HEK293 (cell line): ENCODE measurements around the gene SLC11A2.

ENCODE experiments used
- CTCF ChIA-PET: fragments of 350-600 bp; formaldehyde crosslinking; extraction: SDS; loops from one replicate; lab custom pipeline; 2021; ENCODE audit warnings: antibody characterized with exemption; lab: Yijun Ruan, JAX
- POLR2A ChIA-PET: fragments of 300-600 bp; formaldehyde crosslinking; extraction: SDS; loops from one replicate; lab custom pipeline; 2020; ENCODE audit warnings: antibody characterized with exemption, inconsistent platforms; lab: Yijun Ruan, JAX
- H3K27ac ChIP-seq: fragments of 200-500 bp; sonication (Bioruptor generic); 2 replicates; pipeline ENCODE4 v1.5.1; 2014; ENCODE audit warnings: low read depth, low read length, control low read depth, inconsistent platforms; ENCODE audit errors: extremely low read depth
- H3K36me3 ChIP-seq, 2 experiments: fragments of 200-500 bp in 1 of 2; sonication (Bioruptor generic) in 1 of 2; 1 replicate in 1 of 2; 2 replicates in 1 of 2; pipeline ENCODE4 v1.5.1; 2014 to 2017; ENCODE audit warnings: inconsistent platforms in 2 of 2, low read length in 2 of 2; ENCODE audit not compliant: control insufficient read depth in 2 of 2, insufficient read depth in 1 of 2
- H3K4me1 ChIP-seq: fragments of 200-500 bp; sonication (Bioruptor generic); 2 replicates; pipeline ENCODE4 v1.5.1; 2014; ENCODE audit warnings: mild to moderate bottlenecking, low read length, inconsistent platforms; ENCODE audit not compliant: control insufficient read depth, insufficient read depth
- H3K4me3 ChIP-seq: 2 replicates; pipeline ENCODE4 v1.5.1; 2011; ENCODE audit warnings: low read depth, mild to moderate bottlenecking, control low read depth, low read length, moderate library complexity
- H3K9me3 ChIP-seq: fragments of 200-500 bp; sonication (Bioruptor generic); 2 replicates; pipeline ENCODE4 v1.5.1; 2014; ENCODE audit warnings: low read depth, low read length, inconsistent platforms; ENCODE audit not compliant: control insufficient read depth, insufficient read depth
- EGR2 ChIP-seq: fragments of 450-650 bp; formaldehyde crosslinking; IDR thresholded peaks from 2 replicates; pipeline ENCODE4 v1.5.1; 2016; ENCODE audit warnings: low read depth, missing biosample characterization, missing genetic modification characterization
- FEZF1 ChIP-seq: fragments of 450-650 bp; formaldehyde crosslinking; IDR thresholded peaks from 2 replicates; pipeline ENCODE4 v1.5.1; 2016; ENCODE audit warnings: missing biosample characterization, missing genetic modification characterization
- KLF16 ChIP-seq: fragments of 450-650 bp; formaldehyde crosslinking; IDR thresholded peaks from 2 replicates; pipeline ENCODE4 v1.5.1; 2017; ENCODE audit warnings: missing biosample characterization, missing genetic modification characterization
- KLF9 ChIP-seq: fragments of 450-650 bp; formaldehyde crosslinking; IDR thresholded peaks from 2 replicates; pipeline ENCODE4 v1.5.1; 2016; ENCODE audit warnings: missing biosample characterization, missing genetic modification characterization, low read depth
- MYNN ChIP-seq: fragments of 450-650 bp; formaldehyde crosslinking; IDR thresholded peaks from 2 replicates; pipeline ENCODE4 v1.5.1; 2016; ENCODE audit warnings: missing biosample characterization, missing genetic modification characterization, borderline replicate concordance
- MZF1 ChIP-seq: fragments of 450-650 bp; formaldehyde crosslinking; IDR thresholded peaks from 2 replicates; pipeline ENCODE4 v1.5.1; 2017; ENCODE audit warnings: missing biosample characterization, missing genetic modification characterization, borderline replicate concordance
- SP3 ChIP-seq: fragments of 450-650 bp; formaldehyde crosslinking; IDR thresholded peaks from 2 replicates; pipeline ENCODE4 v1.5.1; 2016; ENCODE audit warnings: missing biosample characterization, missing genetic modification characterization
- TRIM28 ChIP-seq: IDR thresholded peaks from 2 replicates; pipeline ENCODE4 v1.6.1; 2011; ENCODE audit warnings: low read length, control low read depth, borderline replicate concordance
- ZBTB17 ChIP-seq: fragments of 450-650 bp; formaldehyde crosslinking; IDR thresholded peaks from 2 replicates; pipeline ENCODE4 v1.5.1; 2016; ENCODE audit warnings: missing biosample characterization, missing genetic modification characterization
- ZNF174 ChIP-seq: fragments of 450-650 bp; formaldehyde crosslinking; IDR thresholded peaks from 2 replicates; pipeline ENCODE4 v1.5.0; 2017; ENCODE audit warnings: missing biosample characterization, mild to moderate bottlenecking, missing genetic modification characterization
- ZNF266 ChIP-seq: fragments of 450-650 bp; formaldehyde crosslinking; IDR thresholded peaks from 2 replicates; pipeline ENCODE4 v1.5.1; 2016; ENCODE audit warnings: missing biosample characterization, missing genetic modification characterization, low read depth
- ZNF311 ChIP-seq: fragments of 450-650 bp; formaldehyde crosslinking; IDR thresholded peaks from 2 replicates; pipeline ENCODE4 v1.5.1; 2017; ENCODE audit warnings: missing biosample characterization, missing genetic modification characterization, borderline replicate concordance
- ZNF529 ChIP-seq: fragments of 450-650 bp; formaldehyde crosslinking; IDR thresholded peaks from 2 replicates; pipeline ENCODE4 v1.5.1; 2017; ENCODE audit warnings: missing genetic modification characterization, missing biosample characterization; ENCODE audit not compliant: insufficient replicate concordance
- ZNF555 ChIP-seq: fragments of 450-650 bp; formaldehyde crosslinking; conservative IDR thresholded peaks from 2 replicates; pipeline ENCODE4 v1.5.1; 2017; ENCODE audit warnings: missing biosample characterization, mild to moderate bottlenecking, missing genetic modification characterization, inconsistent platforms
- ZNF660 ChIP-seq: fragments of 450-650 bp; IDR thresholded peaks from 2 replicates; pipeline ENCODE4 v1.5.1; 2018; ENCODE audit warnings: missing biosample characterization, mild to moderate bottlenecking, missing genetic modification characterization
- TF ChIP-seq, protein P1 (sequence below): fragments of 450-650 bp; formaldehyde crosslinking; conservative IDR thresholded peaks from 2 replicates; pipeline ENCODE4 v1.5.1; 2016; ENCODE audit warnings: low read depth, missing biosample characterization, missing genetic modification characterization
- TF ChIP-seq, protein P2 (sequence below): fragments of 450-650 bp; formaldehyde crosslinking; IDR thresholded peaks from 2 replicates; pipeline ENCODE4 v1.5.1; 2016; ENCODE audit warnings: missing biosample characterization, missing genetic modification characterization
- TF ChIP-seq, protein P3 (sequence below): fragments of 450-650 bp; formaldehyde crosslinking; IDR thresholded peaks from 2 replicates; pipeline ENCODE4 v1.5.1; 2016; ENCODE audit warnings: missing biosample characterization, missing genetic modification characterization
- TF ChIP-seq, protein P4 (sequence below): fragments of 450-650 bp; formaldehyde crosslinking; conservative IDR thresholded peaks from 2 replicates; pipeline ENCODE4 v1.5.1; 2016; ENCODE audit warnings: low read depth, missing biosample characterization, missing genetic modification characterization
- TF ChIP-seq, protein P5 (sequence below): fragments of 450-650 bp; IDR thresholded peaks from 2 replicates; pipeline ENCODE4 v1.5.1; 2018; ENCODE audit warnings: missing biosample characterization, mild to moderate bottlenecking, missing genetic modification characterization

SLC11A2 gene

DNA sequence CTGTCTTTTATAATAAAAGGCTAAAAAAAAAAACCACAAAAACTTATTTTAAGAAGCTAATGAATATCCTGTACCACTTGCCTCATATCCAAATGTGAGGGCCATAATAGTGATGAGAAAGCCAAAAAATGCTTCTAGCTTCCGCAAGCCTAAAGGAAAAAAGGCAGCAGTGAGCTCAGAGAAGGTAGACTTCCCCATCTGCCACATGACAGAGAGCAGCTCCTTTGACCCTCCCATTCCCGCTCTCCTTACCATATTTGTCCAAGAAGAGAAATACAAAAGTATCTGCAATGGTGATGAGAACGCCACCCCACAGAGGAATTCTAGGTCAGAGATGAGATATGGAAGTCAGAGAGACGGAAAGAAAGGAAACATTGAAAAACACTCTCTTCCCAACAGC, 27.1 kb downstream of the SLC11A2 start (continued):
- TF ChIP-seq TRIM28 = no peak

DNA sequence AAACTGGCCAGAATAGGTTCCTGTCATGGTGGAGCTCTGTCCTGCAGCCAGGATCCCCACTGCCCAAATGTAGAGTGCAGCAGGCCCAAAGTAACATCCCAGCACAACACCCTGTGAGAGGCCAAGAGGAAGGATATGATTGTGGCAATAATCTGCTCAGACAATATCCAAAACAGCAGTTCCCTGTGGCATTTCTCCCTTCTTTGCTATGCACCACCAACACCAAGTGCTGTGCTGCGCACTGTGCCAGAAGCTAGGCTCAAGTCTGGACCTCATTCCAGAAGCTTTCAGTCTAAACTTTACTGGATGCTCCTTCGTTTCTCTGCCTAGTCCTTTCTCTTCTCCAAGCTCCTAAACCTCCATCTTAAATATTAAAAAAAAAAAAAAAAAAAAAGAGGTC, 33.4 kb downstream of the SLC11A2 start:
- Histone ChIP-seq H3K9me3 (no peaks in the 10 kb centered on the region), H3K4me1 (no peaks in the 10 kb centered on the region), H3K36me3 (peaks cover 60 to 91% of the 10 kb centered on the region in 2 experiments), H3K4me3 (no peak overlapping the region), H3K27ac (no peak overlapping the region)
- POLR2A ChIA-PET = no interaction called here
- CTCF ChIA-PET = interaction anchor here (0.6 kb wide), 2 partner anchors 14 to 374 kb away, joined by 3 read pairs; no protein-coding TSS in a partner anchor
- TF ChIP-seq, protein P1, sequence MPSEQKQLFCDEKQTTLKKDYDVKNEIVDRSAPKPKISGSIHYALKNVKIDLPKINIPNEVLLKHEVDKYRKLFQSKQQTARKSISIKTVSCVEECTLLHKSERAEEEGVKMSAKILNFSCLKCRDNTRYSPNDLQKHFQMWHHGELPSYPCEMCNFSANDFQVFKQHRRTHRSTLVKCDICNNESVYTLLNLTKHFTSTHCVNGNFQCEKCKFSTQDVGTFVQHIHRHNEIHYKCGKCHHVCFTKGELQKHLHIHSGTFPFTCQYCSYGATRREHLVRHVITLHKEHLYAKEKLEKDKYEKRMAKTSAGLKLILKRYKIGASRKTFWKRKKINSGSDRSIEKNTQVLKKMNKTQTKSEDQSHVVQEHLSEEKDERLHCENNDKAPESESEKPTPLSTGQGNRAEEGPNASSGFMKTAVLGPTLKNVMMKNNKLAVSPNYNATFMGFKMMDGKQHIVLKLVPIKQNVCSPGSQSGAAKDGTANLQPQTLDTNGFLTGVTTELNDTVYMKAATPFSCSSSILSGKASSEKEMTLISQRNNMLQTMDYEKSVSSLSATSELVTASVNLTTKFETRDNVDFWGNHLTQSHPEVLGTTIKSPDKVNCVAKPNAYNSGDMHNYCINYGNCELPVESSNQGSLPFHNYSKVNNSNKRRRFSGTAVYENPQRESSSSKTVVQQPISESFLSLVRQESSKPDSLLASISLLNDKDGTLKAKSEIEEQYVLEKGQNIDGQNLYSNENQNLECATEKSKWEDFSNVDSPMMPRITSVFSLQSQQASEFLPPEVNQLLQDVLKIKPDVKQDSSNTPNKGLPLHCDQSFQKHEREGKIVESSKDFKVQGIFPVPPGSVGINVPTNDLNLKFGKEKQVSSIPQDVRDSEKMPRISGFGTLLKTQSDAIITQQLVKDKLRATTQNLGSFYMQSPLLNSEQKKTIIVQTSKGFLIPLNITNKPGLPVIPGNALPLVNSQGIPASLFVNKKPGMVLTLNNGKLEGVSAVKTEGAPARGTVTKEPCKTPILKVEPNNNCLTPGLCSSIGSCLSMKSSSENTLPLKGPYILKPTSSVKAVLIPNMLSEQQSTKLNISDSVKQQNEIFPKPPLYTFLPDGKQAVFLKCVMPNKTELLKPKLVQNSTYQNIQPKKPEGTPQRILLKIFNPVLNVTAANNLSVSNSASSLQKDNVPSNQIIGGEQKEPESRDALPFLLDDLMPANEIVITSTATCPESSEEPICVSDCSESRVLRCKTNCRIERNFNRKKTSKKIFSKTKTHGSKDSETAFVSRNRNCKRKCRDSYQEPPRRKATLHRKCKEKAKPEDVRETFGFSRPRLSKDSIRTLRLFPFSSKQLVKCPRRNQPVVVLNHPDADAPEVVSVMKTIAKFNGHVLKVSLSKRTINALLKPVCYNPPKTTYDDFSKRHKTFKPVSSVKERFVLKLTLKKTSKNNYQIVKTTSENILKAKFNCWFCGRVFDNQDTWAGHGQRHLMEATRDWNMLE = no peak
- TF ChIP-seq KLF16 (tag by site-specific recombination) (no peak), ZNF555 (no peak), MYNN (no peak), ZNF174 (tag by site-specific recombination) (no peak), SP3 (tag by site-specific recombination) (no peak), EGR2 (no peak), MZF1 (tag by site-specific recombination) (no peak), ZNF266 (tag by site-specific recombination) (no peak)
- TF ChIP-seq, protein P2, sequence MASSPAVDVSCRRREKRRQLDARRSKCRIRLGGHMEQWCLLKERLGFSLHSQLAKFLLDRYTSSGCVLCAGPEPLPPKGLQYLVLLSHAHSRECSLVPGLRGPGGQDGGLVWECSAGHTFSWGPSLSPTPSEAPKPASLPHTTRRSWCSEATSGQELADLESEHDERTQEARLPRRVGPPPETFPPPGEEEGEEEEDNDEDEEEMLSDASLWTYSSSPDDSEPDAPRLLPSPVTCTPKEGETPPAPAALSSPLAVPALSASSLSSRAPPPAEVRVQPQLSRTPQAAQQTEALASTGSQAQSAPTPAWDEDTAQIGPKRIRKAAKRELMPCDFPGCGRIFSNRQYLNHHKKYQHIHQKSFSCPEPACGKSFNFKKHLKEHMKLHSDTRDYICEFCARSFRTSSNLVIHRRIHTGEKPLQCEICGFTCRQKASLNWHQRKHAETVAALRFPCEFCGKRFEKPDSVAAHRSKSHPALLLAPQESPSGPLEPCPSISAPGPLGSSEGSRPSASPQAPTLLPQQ = no peak
- TF ChIP-seq, protein P3, sequence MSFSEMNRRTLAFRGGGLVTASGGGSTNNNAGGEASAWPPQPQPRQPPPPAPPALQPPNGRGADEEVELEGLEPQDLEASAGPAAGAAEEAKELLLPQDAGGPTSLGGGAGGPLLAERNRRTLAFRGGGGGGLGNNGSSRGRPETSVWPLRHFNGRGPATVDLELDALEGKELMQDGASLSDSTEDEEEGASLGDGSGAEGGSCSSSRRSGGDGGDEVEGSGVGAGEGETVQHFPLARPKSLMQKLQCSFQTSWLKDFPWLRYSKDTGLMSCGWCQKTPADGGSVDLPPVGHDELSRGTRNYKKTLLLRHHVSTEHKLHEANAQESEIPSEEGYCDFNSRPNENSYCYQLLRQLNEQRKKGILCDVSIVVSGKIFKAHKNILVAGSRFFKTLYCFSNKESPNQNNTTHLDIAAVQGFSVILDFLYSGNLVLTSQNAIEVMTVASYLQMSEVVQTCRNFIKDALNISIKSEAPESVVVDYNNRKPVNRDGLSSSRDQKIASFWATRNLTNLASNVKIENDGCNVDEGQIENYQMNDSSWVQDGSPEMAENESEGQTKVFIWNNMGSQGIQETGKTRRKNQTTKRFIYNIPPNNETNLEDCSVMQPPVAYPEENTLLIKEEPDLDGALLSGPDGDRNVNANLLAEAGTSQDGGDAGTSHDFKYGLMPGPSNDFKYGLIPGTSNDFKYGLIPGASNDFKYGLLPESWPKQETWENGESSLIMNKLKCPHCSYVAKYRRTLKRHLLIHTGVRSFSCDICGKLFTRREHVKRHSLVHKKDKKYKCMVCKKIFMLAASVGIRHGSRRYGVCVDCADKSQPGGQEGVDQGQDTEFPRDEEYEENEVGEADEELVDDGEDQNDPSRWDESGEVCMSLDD (tag by site-specific recombination) = no peak

DNA sequence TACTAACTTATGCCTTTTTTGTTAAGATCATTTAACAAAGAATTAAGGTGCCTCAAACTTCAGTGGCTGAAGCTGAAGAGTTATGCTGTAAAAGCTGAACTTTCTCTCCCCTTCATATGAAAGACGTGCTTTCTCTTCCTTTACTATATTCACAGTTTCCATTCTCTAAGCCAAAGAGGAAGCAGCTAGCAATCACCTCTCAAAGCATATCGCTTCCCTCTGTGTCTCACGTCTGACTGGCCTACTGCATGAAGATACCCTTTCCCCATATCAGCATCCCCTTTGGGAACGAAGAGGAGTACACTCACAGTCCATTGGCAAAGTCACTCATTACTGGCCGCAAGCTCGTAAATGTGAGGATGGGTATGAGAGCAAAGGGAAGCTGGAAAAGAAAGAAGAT, 34.9 kb downstream of the SLC11A2 start:
- Histone ChIP-seq H3K9me3 (no peaks in the 10 kb centered on the region), H3K36me3 (peaks cover 46 to 92% of the 10 kb centered on the region in 2 experiments), H3K4me3 (no peak overlapping the region), H3K4me1 (no peaks in the 10 kb centered on the region), H3K27ac (no peak overlapping the region)
- ChIA-PET CTCF (interaction anchor here (1.9 kb wide), 1 partner anchor 166 kb away, joined by 8 read pairs; no protein-coding TSS in a partner anchor), POLR2A (no interaction called here)
- TF ChIP-seq, protein P4, sequence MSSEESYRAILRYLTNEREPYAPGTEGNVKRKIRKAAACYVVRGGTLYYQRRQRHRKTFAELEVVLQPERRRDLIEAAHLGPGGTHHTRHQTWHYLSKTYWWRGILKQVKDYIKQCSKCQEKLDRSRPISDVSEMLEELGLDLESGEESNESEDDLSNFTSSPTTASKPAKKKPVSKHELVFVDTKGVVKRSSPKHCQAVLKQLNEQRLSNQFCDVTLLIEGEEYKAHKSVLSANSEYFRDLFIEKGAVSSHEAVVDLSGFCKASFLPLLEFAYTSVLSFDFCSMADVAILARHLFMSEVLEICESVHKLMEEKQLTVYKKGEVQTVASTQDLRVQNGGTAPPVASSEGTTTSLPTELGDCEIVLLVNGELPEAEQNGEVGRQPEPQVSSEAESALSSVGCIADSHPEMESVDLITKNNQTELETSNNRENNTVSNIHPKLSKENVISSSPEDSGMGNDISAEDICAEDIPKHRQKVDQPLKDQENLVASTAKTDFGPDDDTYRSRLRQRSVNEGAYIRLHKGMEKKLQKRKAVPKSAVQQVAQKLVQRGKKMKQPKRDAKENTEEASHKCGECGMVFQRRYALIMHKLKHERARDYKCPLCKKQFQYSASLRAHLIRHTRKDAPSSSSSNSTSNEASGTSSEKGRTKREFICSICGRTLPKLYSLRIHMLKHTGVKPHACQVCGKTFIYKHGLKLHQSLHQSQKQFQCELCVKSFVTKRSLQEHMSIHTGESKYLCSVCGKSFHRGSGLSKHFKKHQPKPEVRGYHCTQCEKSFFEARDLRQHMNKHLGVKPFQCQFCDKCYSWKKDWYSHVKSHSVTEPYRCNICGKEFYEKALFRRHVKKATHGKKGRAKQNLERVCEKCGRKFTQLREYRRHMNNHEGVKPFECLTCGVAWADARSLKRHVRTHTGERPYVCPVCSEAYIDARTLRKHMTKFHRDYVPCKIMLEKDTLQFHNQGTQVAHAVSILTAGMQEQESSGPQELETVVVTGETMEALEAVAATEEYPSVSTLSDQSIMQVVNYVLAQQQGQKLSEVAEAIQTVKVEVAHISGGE (tag by site-specific recombination) = no peak
- no peak for TF ChIP-seq ZNF529
- TF ChIP-seq, protein P5, sequence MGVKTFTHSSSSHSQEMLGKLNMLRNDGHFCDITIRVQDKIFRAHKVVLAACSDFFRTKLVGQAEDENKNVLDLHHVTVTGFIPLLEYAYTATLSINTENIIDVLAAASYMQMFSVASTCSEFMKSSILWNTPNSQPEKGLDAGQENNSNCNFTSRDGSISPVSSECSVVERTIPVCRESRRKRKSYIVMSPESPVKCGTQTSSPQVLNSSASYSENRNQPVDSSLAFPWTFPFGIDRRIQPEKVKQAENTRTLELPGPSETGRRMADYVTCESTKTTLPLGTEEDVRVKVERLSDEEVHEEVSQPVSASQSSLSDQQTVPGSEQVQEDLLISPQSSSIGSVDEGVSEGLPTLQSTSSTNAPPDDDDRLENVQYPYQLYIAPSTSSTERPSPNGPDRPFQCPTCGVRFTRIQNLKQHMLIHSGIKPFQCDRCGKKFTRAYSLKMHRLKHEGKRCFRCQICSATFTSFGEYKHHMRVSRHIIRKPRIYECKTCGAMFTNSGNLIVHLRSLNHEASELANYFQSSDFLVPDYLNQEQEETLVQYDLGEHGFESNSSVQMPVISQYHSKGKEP (tag by site-specific recombination) = no peak
- TF ChIP-seq ZBTB17 (tag by site-specific recombination) = no peak
- no peak for TF ChIP-seq KLF9 (tag by site-specific recombination)
- TF ChIP-seq ZNF660 (tag by site-specific recombination) = no peak
- no peak for TF ChIP-seq FEZF1 (tag by site-specific recombination)
- TF ChIP-seq ZNF311 (tag by site-specific recombination) = no peak
